ENCODE results near the gene TNFRSF1B. TPM values are rescaled to one million over a fixed set of nuclear protein-coding genes. Genes with fewer than 3 reads are reported as not detected.

The TNFRSF1B gene
- total and polyA plus RNA-seq, 9 of the 15 experiments (the other 6 are each of a cell fraction or from before 2014, with no cell fraction given), result 8.8 to 91.3 (median 36.0) TPM

GRCh38 chr1:12251442-12251841 lies 84.7 kb downstream of the TNFRSF1B start:
- BruUV-seq (replicated peaks), result no TSS peak
- Histone ChIP-seq H3K9me3 (replicated peaks; ENCODE audit: control insufficient read depth, insufficient read depth, low read depth, low read length) (no peaks in the 10 kb centered on the region), H3K36me3 (ENCODE audit: control insufficient read depth, insufficient read depth, low read length) (peaks cover 62% of the 10 kb centered on the region), H3K27ac (ENCODE audit: extremely low read depth, low read depth, low read length) (no peak overlapping the region), H3K79me2 (ENCODE audit: control insufficient read depth, insufficient read depth, low read length) (no peaks in the 10 kb centered on the region), H3K4me2 (ENCODE audit: insufficient read depth, low read length) (no peak overlapping the region), H3K4me3 (no peak overlapping the region), H3K9ac (ENCODE audit: insufficient read depth in 1 of 2, low read depth in 2 of 2, low read length in 2 of 2) (no peak overlapping the region), H3K9me1 (ENCODE audit: control insufficient read depth, insufficient read depth, low read length) (no peaks in the 10 kb centered on the region), H2AFZ (ENCODE audit: low read depth, low read length) (no peak overlapping the region), H3K27me3 (ENCODE audit: control insufficient read depth in 2 of 2, insufficient read depth in 2 of 2, low read length in 2 of 2) (no peaks in the 10 kb centered on the region), H4K20me1 (replicated peaks; ENCODE audit: control insufficient read depth, insufficient read depth, low read length) (no peaks in the 10 kb centered on the region), H3K4me1 (replicated peaks in 1 of 2; ENCODE audit: control insufficient read depth in 2 of 2, insufficient read depth in 2 of 2, low read length in 2 of 2) (no peaks in the 10 kb centered on the region)
- DNase-seq (ENCODE audit: extremely low read depth in 1 of 4, low spot score in 3 of 4), result no peak
- FAIRE-seq, result no peak
- ChIA-PET CTCF (ENCODE audit: low intra/inter-chr PET ratio) (no interaction called here), POLR2A (interaction anchor here (0.8 to 1.2 kb wide), 3 partner anchors 9 to 127 kb away, joined by 3 to 6 read pairs (median 6); no protein-coding TSS in a partner anchor)
- in situ Hi-C loops (cut with MboI), result no loop called here
- no peak for ATAC-seq
- TF ChIP-seq ZNF354B (CRISPR knock-in tag; IDR thresholded peaks at IDR 0.05) (no peak), NFE2L1 (tag; IDR thresholded peaks at IDR 0.05; ENCODE audit: borderline replicate concordance, low read depth) (no peak), DPF2 (IDR thresholded peaks at IDR 0.05) (no peak), NFIC (IDR thresholded peaks at IDR 0.05) (no peak), NUFIP1 (IDR thresholded peaks at IDR 0.05; ENCODE audit: partially characterized antibody) (no peak), MAFG (tag; conservative IDR thresholded peaks at IDR 0.05) (no peak), MTF1 (CRISPR knock-in tag; IDR thresholded peaks at IDR 0.05; ENCODE audit: borderline replicate concordance) (no peak), CBX3 (IDR thresholded peaks at IDR 0.05; ENCODE audit: borderline replicate concordance in 1 of 2, low read length in 2 of 2) (no peak), HNRNPH1 (optimal IDR thresholded peaks at IDR 0.05; ENCODE audit: low read depth, low read length) (no peak), CBFB (CRISPR knock-in tag; IDR thresholded peaks at IDR 0.05) (no peak), E2F6 (IDR thresholded peaks at IDR 0.05; ENCODE audit: borderline replicate concordance in 1 of 2, extremely low read depth in 1 of 2, insufficient read depth in 1 of 2, insufficient read length in 1 of 2, low read depth in 1 of 2, low read length in 1 of 2, poor library complexity in 1 of 2, severe bottlenecking in 1 of 2) (no peak), NFXL1 (CRISPR knock-in tag; IDR thresholded peaks at IDR 0.05) (no peak)
- TF ChIP-seq, protein P1, sequence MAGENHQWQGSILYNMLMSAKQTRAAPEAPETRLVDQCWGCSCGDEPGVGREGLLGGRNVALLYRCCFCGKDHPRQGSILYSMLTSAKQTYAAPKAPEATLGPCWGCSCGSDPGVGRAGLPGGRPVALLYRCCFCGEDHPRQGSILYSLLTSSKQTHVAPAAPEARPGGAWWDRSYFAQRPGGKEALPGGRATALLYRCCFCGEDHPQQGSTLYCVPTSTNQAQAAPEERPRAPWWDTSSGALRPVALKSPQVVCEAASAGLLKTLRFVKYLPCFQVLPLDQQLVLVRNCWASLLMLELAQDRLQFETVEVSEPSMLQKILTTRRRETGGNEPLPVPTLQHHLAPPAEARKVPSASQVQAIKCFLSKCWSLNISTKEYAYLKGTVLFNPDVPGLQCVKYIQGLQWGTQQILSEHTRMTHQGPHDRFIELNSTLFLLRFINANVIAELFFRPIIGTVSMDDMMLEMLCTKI (IDR thresholded peaks at IDR 0.05; ENCODE audit: partially characterized antibody), result no peak
- TF ChIP-seq, protein P2, sequence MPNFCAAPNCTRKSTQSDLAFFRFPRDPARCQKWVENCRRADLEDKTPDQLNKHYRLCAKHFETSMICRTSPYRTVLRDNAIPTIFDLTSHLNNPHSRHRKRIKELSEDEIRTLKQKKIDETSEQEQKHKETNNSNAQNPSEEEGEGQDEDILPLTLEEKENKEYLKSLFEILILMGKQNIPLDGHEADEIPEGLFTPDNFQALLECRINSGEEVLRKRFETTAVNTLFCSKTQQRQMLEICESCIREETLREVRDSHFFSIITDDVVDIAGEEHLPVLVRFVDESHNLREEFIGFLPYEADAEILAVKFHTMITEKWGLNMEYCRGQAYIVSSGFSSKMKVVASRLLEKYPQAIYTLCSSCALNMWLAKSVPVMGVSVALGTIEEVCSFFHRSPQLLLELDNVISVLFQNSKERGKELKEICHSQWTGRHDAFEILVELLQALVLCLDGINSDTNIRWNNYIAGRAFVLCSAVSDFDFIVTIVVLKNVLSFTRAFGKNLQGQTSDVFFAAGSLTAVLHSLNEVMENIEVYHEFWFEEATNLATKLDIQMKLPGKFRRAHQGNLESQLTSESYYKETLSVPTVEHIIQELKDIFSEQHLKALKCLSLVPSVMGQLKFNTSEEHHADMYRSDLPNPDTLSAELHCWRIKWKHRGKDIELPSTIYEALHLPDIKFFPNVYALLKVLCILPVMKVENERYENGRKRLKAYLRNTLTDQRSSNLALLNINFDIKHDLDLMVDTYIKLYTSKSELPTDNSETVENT (CRISPR knock-in tag; IDR thresholded peaks at IDR 0.05), result no peak
- TF ChIP-seq, protein P3, sequence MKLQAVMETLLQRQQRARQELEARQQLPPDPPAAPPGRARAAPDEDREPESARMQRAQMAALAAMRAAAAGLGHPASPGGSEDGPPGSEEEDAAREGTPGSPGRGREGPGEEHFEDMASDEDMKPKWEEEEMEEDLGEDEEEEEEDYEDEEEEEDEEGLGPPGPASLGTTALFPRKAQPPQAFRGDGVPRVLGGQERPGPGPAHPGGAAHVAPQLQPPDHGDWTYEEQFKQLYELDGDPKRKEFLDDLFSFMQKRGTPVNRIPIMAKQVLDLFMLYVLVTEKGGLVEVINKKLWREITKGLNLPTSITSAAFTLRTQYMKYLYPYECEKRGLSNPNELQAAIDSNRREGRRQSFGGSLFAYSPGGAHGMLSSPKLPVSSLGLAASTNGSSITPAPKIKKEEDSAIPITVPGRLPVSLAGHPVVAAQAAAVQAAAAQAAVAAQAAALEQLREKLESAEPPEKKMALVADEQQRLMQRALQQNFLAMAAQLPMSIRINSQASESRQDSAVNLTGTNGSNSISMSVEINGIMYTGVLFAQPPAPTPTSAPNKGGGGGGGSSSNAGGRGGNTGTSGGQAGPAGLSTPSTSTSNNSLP (IDR thresholded peaks at IDR 0.05; ENCODE audit: borderline replicate concordance, low read depth, low read length), result no peak
- intact Hi-C loops (cut with micrococcal nuclease), result no loop called here
- 62% methylated on average over 5 of the region's 5 CpGs for WGBS (ENCODE audit: insufficient coverage, low coverage, missing lambda C conversion rate)
